Bronchial epithelial cell (primary cell): ENCODE results near the gene YWHAE. TPM values are rescaled to one million over a fixed set of nuclear protein-coding genes. Genes with fewer than 3 reads are reported as not detected.
"Not testable (repeated sequence)": the region's sequence is repeated elsewhere in the genome, so short reads cannot be mapped to it uniquely, and the experiment has no call there.

Experiments
- DNase-seq: peaks from one replicate; pipeline ENCODE4 v3.0.0-alpha.2; 2010; ENCODE audit warnings: low read depth
- FAIRE-seq: peaks from 2 replicates; lab custom pipeline; 2011; peaks lifted over from hg19 to GRCh38; lab: Jason Lieb, UNC
- H3K27me3 ChIP-seq: 2 replicates; pipeline ENCODE4 v1.5.1; 2011; ENCODE audit warnings: low read length; ENCODE audit not compliant: control insufficient read depth, insufficient read depth
- H3K36me3 ChIP-seq: 2 replicates; pipeline ENCODE4 v1.5.1; 2011; ENCODE audit warnings: low read length; ENCODE audit not compliant: control insufficient read depth, insufficient read depth
- H3K4me3 ChIP-seq: 2 replicates; pipeline ENCODE4 v1.5.1; 2011; ENCODE audit warnings: mild to moderate bottlenecking, low read depth, low read length, control low read depth
- total RNA-seq: library from RNA; depleted of rRNA; stranded (reverse); fragments of >200 nt; gene quantifications from 2 replicates; pipeline ENCODE4 v1.2.1, GENCODE V29; 2014
- TF ChIP-seq, protein P1 (sequence below): IDR thresholded peaks from 2 replicates; pipeline ENCODE4 v1.5.1; 2011; ENCODE audit warnings: mild to moderate bottlenecking, moderate library complexity, low read length, control low read depth, inconsistent platforms; ENCODE audit not compliant: insufficient read depth, severe bottlenecking

The YWHAE gene
- total RNA-seq, 1 donor from 2014 or later = 307 TPM

DNA sequence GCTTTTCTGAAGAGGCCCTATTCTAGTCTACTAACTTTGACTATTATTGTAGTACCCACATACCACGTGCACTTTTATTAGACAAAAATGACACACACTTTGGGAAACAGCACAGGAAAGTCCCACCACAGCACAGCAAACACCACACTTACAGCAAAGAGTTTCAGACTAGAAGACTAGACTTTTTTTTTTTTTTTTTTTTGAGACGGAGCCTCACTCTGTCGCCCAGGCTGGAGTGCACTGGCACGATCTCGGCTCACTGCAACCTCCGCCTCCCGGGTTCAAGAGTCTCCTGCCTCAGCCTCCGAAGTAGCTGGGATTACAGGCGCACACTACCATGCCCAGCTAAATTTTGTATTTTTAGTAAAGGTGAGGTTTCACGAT lies 20.1 kb downstream of the YWHAE start:
- H3K36me3 ChIP-seq = peaks cover 2% of the 10 kb centered on the region
- TF ChIP-seq, protein P1, sequence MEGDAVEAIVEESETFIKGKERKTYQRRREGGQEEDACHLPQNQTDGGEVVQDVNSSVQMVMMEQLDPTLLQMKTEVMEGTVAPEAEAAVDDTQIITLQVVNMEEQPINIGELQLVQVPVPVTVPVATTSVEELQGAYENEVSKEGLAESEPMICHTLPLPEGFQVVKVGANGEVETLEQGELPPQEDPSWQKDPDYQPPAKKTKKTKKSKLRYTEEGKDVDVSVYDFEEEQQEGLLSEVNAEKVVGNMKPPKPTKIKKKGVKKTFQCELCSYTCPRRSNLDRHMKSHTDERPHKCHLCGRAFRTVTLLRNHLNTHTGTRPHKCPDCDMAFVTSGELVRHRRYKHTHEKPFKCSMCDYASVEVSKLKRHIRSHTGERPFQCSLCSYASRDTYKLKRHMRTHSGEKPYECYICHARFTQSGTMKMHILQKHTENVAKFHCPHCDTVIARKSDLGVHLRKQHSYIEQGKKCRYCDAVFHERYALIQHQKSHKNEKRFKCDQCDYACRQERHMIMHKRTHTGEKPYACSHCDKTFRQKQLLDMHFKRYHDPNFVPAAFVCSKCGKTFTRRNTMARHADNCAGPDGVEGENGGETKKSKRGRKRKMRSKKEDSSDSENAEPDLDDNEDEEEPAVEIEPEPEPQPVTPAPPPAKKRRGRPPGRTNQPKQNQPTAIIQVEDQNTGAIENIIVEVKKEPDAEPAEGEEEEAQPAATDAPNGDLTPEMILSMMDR = no peak
- FAIRE-seq (no peak), DNase-seq (no peak)
- no peaks in the 10 kb centered on the region for H3K27me3 ChIP-seq
- H3K4me3 ChIP-seq = no peak overlapping the region

- peaks cover 2% of the 10 kb centered on the region for H3K36me3 ChIP-seq
- FAIRE-seq = no peak
- TF ChIP-seq, protein P1 = no peak
Measured at GRCh38 chr17:1379208-1379929, 20.7 kb downstream of the YWHAE start.

DNA sequence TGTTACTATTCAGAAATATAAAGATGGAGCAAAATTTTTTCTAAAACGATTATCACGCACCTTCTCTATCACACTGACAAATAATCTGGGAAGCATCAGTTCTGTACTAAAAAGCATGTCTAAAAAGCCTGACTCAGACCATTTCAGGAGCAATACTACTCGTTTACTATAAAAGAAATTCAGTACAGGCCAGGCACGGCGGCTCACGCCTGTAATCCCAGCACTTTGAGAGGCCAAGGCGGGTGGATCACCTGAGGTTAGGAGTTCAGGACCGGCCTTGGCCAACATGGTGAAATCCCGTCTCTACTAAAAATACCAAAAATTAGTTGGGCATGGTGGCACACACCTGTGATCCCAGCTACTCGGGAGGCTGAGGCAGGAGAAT lies 21.6 kb downstream of the YWHAE start:
- not testable (repeated sequence) for H3K36me3 ChIP-seq, H3K27me3 ChIP-seq, DNase-seq, FAIRE-seq, H3K4me3 ChIP-seq

More at GRCh38 chr17:1379208-1379929, 20.7 kb downstream of the YWHAE start:
- no peak overlapping the region for H3K4me3 ChIP-seq
- DNase-seq = no peak
- no peaks in the 10 kb centered on the region for H3K27me3 ChIP-seq

- no peak for DNase-seq
- Histone ChIP-seq H3K36me3 (peaks cover 7% of the 10 kb centered on the region), H3K4me3 (no peak overlapping the region), H3K27me3 (no peaks in the 10 kb centered on the region)
- FAIRE-seq = no peak
- TF ChIP-seq, protein P1 = no peak
Measured at GRCh38 chr17:1377334-1377733, 22.7 kb downstream of the YWHAE start.

- TF ChIP-seq, protein P1 = no peak
- FAIRE-seq = no peak
Measured at GRCh38 chr17:1376061-1376460, 24.0 kb downstream of the YWHAE start.

DNA sequence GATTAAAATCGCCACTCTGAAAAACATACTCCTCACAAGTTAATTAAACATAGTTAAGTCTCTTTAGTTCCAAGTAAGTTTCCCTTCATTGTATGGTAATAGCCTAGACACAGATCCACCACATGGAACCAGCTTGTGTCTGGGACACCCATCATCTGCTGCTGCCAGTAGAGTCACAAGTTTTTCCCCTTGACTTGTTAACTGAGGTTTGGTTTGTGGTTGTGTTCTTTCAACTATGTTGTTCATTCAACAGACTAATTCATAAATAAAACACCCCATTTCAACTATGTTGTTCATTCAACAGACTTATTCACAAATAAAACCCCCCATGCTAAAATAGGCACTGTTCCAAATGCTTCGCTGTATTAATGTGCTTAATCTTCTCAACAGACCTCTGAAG lies 24.4 kb downstream of the YWHAE start:
- DNase-seq (no peak), FAIRE-seq (no peak)
- H3K4me3 ChIP-seq = no peak overlapping the region
- peaks cover 7% of the 10 kb centered on the region for H3K36me3 ChIP-seq
- TF ChIP-seq, protein P1 = no peak
- no peaks in the 10 kb centered on the region for H3K27me3 ChIP-seq

More at GRCh38 chr17:1376061-1376460, 24.0 kb downstream of the YWHAE start:
- H3K4me3 ChIP-seq = no peak overlapping the region
- no peaks in the 10 kb centered on the region for H3K27me3 ChIP-seq
- peaks cover 7% of the 10 kb centered on the region for H3K36me3 ChIP-seq
- DNase-seq = no peak
